H1 (cell line): ENCODE results near the gene TCF7L2. TPM values are rescaled to one million over a fixed set of nuclear protein-coding genes. Genes with fewer than 3 reads are reported as not detected.

Experiments
- CTCF ChIA-PET: fragments of 300-600 bp; sonication (Branson Sonifier 250); formaldehyde crosslinking; loops from one replicate; lab custom pipeline; 2021; ENCODE audit not compliant: partially characterized antibody; lab: Charles Lee
- POLR2A ChIA-PET: fragments of 300-600 bp; sonication (Branson Sonifier 250); formaldehyde crosslinking; loops from one replicate; lab custom pipeline; 2021; ENCODE audit warnings: inconsistent platforms; ENCODE audit not compliant: partially characterized antibody; lab: Charles Lee
- DNase-seq, 2 experiments: peaks; one replicate each; pipeline versions ENCODE4 v3.0.0 to v3.0.0-alpha.2; 2010 to 2022; ENCODE audit warnings: low spot score in 2 of 2, low read depth in 1 of 2, mixed read lengths in 1 of 2
- FAIRE-seq: peaks from 2 replicates; lab custom pipeline; 2011; peaks lifted over from hg19 to GRCh38; lab: Jason Lieb, UNC
- H2AFZ ChIP-seq: 2 replicates; pipeline ENCODE4 v1.8.1; 2012; ENCODE audit warnings: low read length, inconsistent platforms
- H2AK5ac ChIP-seq: 2 replicates; pipeline ENCODE4 v1.6.1; 2013; ENCODE audit warnings: low read depth, low read length
- H2BK120ac ChIP-seq: replicated peaks from 2 replicates; pipeline ENCODE3; 2013; ENCODE audit warnings: low read depth, low read length, inconsistent platforms
- H2BK12ac ChIP-seq: 2 replicates; pipeline ENCODE4 v1.6.1; 2013; ENCODE audit warnings: low read depth, low read length
- H2BK15ac ChIP-seq: 2 replicates; pipeline ENCODE4 v1.6.1; 2013; ENCODE audit warnings: low read length
- H2BK20ac ChIP-seq: 2 replicates; pipeline ENCODE4 v1.6.1; 2013; ENCODE audit warnings: low read length
- H2BK5ac ChIP-seq: 2 replicates; pipeline ENCODE4 v1.6.1; 2013; ENCODE audit warnings: low read depth, low read length
- H3K14ac ChIP-seq: 2 replicates; pipeline ENCODE4 v1.6.1; 2013; ENCODE audit warnings: inconsistent platforms; ENCODE audit not compliant: insufficient read length
- H3K18ac ChIP-seq: 2 replicates; pipeline ENCODE4 v1.6.1; 2013; ENCODE audit warnings: low read length; ENCODE audit errors: extremely low read depth
- H3K23ac ChIP-seq: 2 replicates; pipeline ENCODE4 v1.6.1; 2013; ENCODE audit warnings: inconsistent platforms; ENCODE audit not compliant: insufficient read length
- H3K23me2 ChIP-seq: 2 replicates; pipeline ENCODE4 v1.6.1; 2013; ENCODE audit warnings: low read depth, low read length
- H3K27ac ChIP-seq: 2 replicates; pipeline ENCODE4 v1.6.1; 2011; ENCODE audit warnings: low read depth, low read length, inconsistent platforms
- H3K27me3 ChIP-seq, 4 experiments: replicated peaks in 1 of 4; 1 replicate in 1 of 4; 2 replicates in 3 of 4; pipeline versions ENCODE4 v1.6.1 to v1.8.1; 2011 to 2013; ENCODE audit warnings: low read length in 3 of 4, mild to moderate bottlenecking in 3 of 4, inconsistent platforms in 2 of 4, mixed read lengths in 2 of 4, moderate library complexity in 1 of 4; ENCODE audit not compliant: control insufficient read depth in 3 of 4, insufficient read depth in 3 of 4; ENCODE audit errors: extremely low read depth in 1 of 4
- H3K36me3 ChIP-seq, 4 experiments: 2 replicates each; pipeline versions ENCODE4 v1.6.1 to v1.8.1; 2011 to 2013; ENCODE audit warnings: mild to moderate bottlenecking in 4 of 4, low read length in 3 of 4, moderate library complexity in 2 of 4, control low read depth in 1 of 4, inconsistent platforms in 1 of 4; ENCODE audit not compliant: insufficient read depth in 4 of 4, control insufficient read depth in 2 of 4
- H3K4ac ChIP-seq: replicated peaks from 2 replicates; pipeline ENCODE3; 2013; ENCODE audit warnings: low read length, low read depth, mixed read lengths, inconsistent platforms; ENCODE audit not compliant: insufficient read length
- H3K4me1 ChIP-seq, 4 experiments: replicated peaks in 1 of 4; 1 replicate in 1 of 4; 2 replicates in 3 of 4; pipeline versions ENCODE4 v1.6.1 to v1.8.1; 2011 to 2013; ENCODE audit warnings: low read length in 3 of 4, inconsistent platforms in 2 of 4, mixed read lengths in 1 of 4; ENCODE audit not compliant: insufficient read depth in 4 of 4, control insufficient read depth in 3 of 4
- H3K4me2 ChIP-seq, 2 experiments: 2 replicates each; pipeline versions ENCODE4 v1.6.1 to v1.8.1; 2011 to 2013; ENCODE audit warnings: low read depth in 2 of 2, low read length in 2 of 2, control low read depth in 1 of 2, inconsistent platforms in 1 of 2, mild to moderate bottlenecking in 1 of 2; ENCODE audit not compliant: insufficient read depth in 1 of 2
- H3K4me3 ChIP-seq, 4 experiments: fragments of 200-600, 300-600 bp in 1 of 4; sonication (generic), shearing (Covaris generic), sonication (Bioruptor Twin) in 1 of 4; 2 replicates each; pipeline versions ENCODE4 v1.5.1 to v1.8.1; 2011 to 2016; ENCODE audit warnings: low read length in 4 of 4, low read depth in 3 of 4, control low read depth in 2 of 4, inconsistent platforms in 2 of 4, mild to moderate bottlenecking in 2 of 4, mixed read lengths in 1 of 4, moderate library complexity in 1 of 4; ENCODE audit not compliant: insufficient read depth in 2 of 4; ENCODE audit errors: extremely low read depth in 1 of 4
- H3K56ac ChIP-seq: replicated peaks from 2 replicates; pipeline ENCODE3; 2013; ENCODE audit warnings: low read depth, mild to moderate bottlenecking, mixed read lengths, low read length, inconsistent platforms; ENCODE audit not compliant: insufficient read length
- H3K79me1 ChIP-seq: 2 replicates; pipeline ENCODE4 v1.6.1; 2013; ENCODE audit warnings: low read depth, low read length, control low read depth
- H3K79me2 ChIP-seq, 2 experiments: 2 replicates each; pipeline versions ENCODE4 v1.6.1 to v1.8.1; 2012 to 2013; ENCODE audit warnings: low read length in 2 of 2, mild to moderate bottlenecking in 2 of 2, inconsistent platforms in 1 of 2; ENCODE audit not compliant: insufficient read depth in 2 of 2, control insufficient read depth in 1 of 2
- H3K9ac ChIP-seq, 4 experiments: replicated peaks in 1 of 4; 1 replicate in 1 of 4; 2 replicates in 3 of 4; pipeline versions ENCODE4 v1.6.1 to v1.8.1; 2011 to 2013; ENCODE audit warnings: low read depth in 3 of 4, low read length in 3 of 4, control low read depth in 2 of 4, mild to moderate bottlenecking in 2 of 4, moderate library complexity in 2 of 4, inconsistent platforms in 1 of 4; ENCODE audit errors: extremely low read depth in 1 of 4
- H3K9me3 ChIP-seq, 2 experiments: 2 replicates each; pipeline versions ENCODE4 v1.6.1 to v1.8.1; 2012 to 2013; ENCODE audit warnings: mild to moderate bottlenecking in 2 of 2, moderate library complexity in 2 of 2, control low read depth in 1 of 2, inconsistent platforms in 1 of 2, low read depth in 1 of 2, low read length in 1 of 2, mixed read lengths in 1 of 2; ENCODE audit not compliant: insufficient read depth in 2 of 2
- H4K20me1 ChIP-seq, 2 experiments: replicated peaks in 1 of 2; 2 replicates each; pipeline versions ENCODE3 to v1.8.1; 2011 to 2013; ENCODE audit warnings: inconsistent platforms in 2 of 2, low read length in 2 of 2, mild to moderate bottlenecking in 1 of 2; ENCODE audit not compliant: insufficient read depth in 2 of 2, control insufficient read depth in 1 of 2
- H4K5ac ChIP-seq: 2 replicates; pipeline ENCODE4 v1.6.1; 2013; ENCODE audit warnings: low read length, low read depth, mixed read lengths, inconsistent platforms; ENCODE audit not compliant: insufficient read length
- H4K8ac ChIP-seq: 2 replicates; pipeline ENCODE4 v1.8.0; 2013; ENCODE audit warnings: mild to moderate bottlenecking, moderate library complexity, low read length, inconsistent platforms; ENCODE audit not compliant: insufficient read depth; ENCODE audit errors: extremely low read depth
- H4K91ac ChIP-seq: replicated peaks from 2 replicates; pipeline ENCODE3; 2013; ENCODE audit warnings: low read length, mixed read lengths, inconsistent platforms; ENCODE audit not compliant: insufficient read length
- JUND ChIP-seq: IDR thresholded peaks from 2 replicates; pipeline ENCODE4 v1.6.1; 2011; ENCODE audit warnings: mild to moderate bottlenecking, improper control_type of control experiment, low read length
- POLR2AphosphoS5 ChIP-seq: IDR thresholded peaks from 2 replicates; pipeline ENCODE4 v1.6.1; 2011; ENCODE audit warnings: low read depth, low read length
- WGBS, 2 experiments: shearing (Covaris generic) in 1 of 2; methylation state at CpG; one replicate each; pipeline versions ENCODE4 v1.1.6 to v1.1.7; 2013 to 2015; ENCODE audit warnings: low lambda C conversion rate in 2 of 2, mixed read lengths in 2 of 2, inconsistent platforms in 1 of 2, low coverage in 1 of 2, missing lambda C conversion rate in 1 of 2; ENCODE audit not compliant: insufficient replicate concordance in 2 of 2, insufficient coverage in 1 of 2, insufficient read length in 1 of 2; ENCODE audit errors: extremely low coverage in 1 of 2, missing lambda C conversion rate in 1 of 2; 5-methylcytosine and 5-hydroxymethylcytosine counted together
- polyA plus RNA-seq, 7 experiments: library from polyadenylated mRNA; depleted of rRNA in 3 of 7; stranded (reverse) in 5 of 7; unstranded in 2 of 7; fragments of >200 nt in 5 of 7; fragments of 200-250 nt in 2 of 7; gene quantifications; 1 replicate in 5 of 7; 2 replicates in 1 of 7; 4 replicates in 1 of 7; pipeline versions ENCODE4 v1.2.1 to v1.2.3, GENCODE V29; 2011 to 2013; ENCODE audit warnings: missing spikeins in 2 of 7, mixed read lengths in 2 of 7
- total RNA-seq: library from RNA; stranded (reverse); fragmentation: NEBNext Ultra II Directional; extraction: Animal tissue kit (Norgen Biotek cat#: 25700); gene quantifications from 2 replicates; pipeline ENCODE4 v1.2.1, GENCODE V29; 2021

The TCF7L2 gene
- total and polyA plus RNA-seq, 2 of the 8 experiments (the other 6 are each of a cell fraction or from before 2014, with no cell fraction given), result 33.9 to 67.3 TPM

DNA sequence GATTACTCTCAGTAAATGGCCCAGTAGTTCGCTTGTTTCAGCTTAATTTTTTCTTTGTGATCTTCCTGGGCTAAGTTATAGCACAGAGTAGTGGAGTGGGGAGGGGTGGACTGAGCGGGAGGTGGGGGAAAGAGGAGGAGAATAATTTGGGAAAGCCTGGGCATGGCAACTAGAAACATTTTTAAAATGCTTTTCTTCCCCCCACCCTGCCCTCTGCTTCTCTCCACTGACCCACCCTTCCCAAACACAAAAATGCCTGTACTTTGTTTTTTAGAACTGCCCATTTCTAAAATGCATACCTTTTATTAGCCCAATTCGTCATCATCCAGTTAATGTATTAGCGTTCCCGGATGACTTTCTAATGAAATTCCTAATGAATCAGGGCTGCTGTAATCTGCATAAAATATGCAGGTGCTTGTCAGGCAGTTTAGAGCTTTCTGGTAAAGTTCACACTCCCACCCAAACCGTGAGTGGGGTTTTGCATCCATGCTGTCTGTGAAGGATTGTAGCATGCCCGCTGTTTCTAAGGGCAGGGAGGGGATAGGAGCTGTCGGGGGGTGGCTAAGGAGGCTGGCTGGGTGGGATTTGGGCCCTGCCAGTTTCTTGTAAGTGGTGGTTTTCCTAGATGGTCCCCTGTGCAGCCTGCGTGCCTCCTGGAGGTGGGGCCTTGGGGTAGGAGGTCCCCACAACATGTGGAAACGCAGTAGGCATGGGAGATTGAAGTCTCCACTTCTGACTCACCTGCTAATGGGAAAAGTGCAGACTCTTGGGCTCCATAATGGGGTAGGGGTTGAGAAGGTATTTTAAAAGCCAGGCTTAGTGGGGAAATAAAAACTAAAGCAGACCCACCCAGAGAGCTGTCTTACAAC lies 190.3 kb downstream of the TCF7L2 start:
- H3K9me3 ChIP-seq, result no peaks in the 10 kb centered on the region
- peaks cover 21% of the 10 kb centered on the region for H3K79me1 ChIP-seq
- no peak overlapping the region for H4K5ac ChIP-seq
- H2AK5ac ChIP-seq, result no peak overlapping the region
- H3K14ac ChIP-seq, result no peak overlapping the region
- H4K91ac ChIP-seq, result no peak overlapping the region
- H4K8ac ChIP-seq, result no peak overlapping the region
- no peak for TF ChIP-seq JUND
- 0 out of 2 replicates have a peak, but pooled peaks have one; percentile 6 for TF ChIP-seq POLR2AphosphoS5
- TF ChIP-seq, all 59 proteins: peak for 1
- no peak overlapping the region for H3K4ac ChIP-seq
- DNase-seq, result no peak
- no peak overlapping the region for H3K27ac ChIP-seq
- ChIA-PET POLR2A (no interaction called here), CTCF (interaction anchor here (0.6 to 2.2 kb wide), 9 partner anchors 7 to 174 kb away, joined by 3 to 10 read pairs (median 4); no protein-coding TSS in a partner anchor)
- H2BK5ac ChIP-seq, result no peak overlapping the region
- no peak overlapping the region for H3K4me3 ChIP-seq
- H3K79me2 ChIP-seq, result peaks cover 0 to 71% of the 10 kb centered on the region in 2 experiments; a peak in 3 of 4 replicates
- no peaks in the 10 kb centered on the region; the same call in 1 of the 2 replicates for H3K23me2 ChIP-seq
- H3K18ac ChIP-seq, result no peak overlapping the region; the same call in 1 of the 2 replicates
- H2AFZ ChIP-seq, result no peak overlapping the region
- H3K9ac ChIP-seq, result no peak overlapping the region
- no peak overlapping the region for H2BK20ac ChIP-seq
- H4K20me1 ChIP-seq, result peaks cover 4 to 6% of the 10 kb centered on the region in 2 experiments
- no peak overlapping the region for H3K56ac ChIP-seq
- no peak overlapping the region for H3K23ac ChIP-seq
- FAIRE-seq, result no peak
- H3K4me2 ChIP-seq, result no peak overlapping the region
- no peaks in the 10 kb centered on the region for H3K27me3 ChIP-seq
- H3K4me1 ChIP-seq, result peaks cover 12 to 36% (median 32%) of the 10 kb centered on the region in 4 experiments
- H3K36me3 ChIP-seq, result peaks cover 9 to 48% (median 25%) of the 10 kb centered on the region in 4 experiments
- WGBS, 2 experiments, result 78% methylated on average over 10 of the region's 10 CpGs; no CpG with 5 or more reads in 1 of the 2 experiments
- H2BK120ac ChIP-seq, result no peak overlapping the region
- no peak overlapping the region for H2BK15ac ChIP-seq
- no peak overlapping the region for H2BK12ac ChIP-seq
